B cell (primary cell): ENCODE measurements around the gene LPGAT1. TPM values are rescaled to one million over a fixed set of nuclear protein-coding genes. Genes with fewer than 3 reads are reported as not detected.

Experiments used
- ATAC-seq: fragments of 200-7000 bp; cut with Tn5 transposase; one replicate; pipeline ENCODE4 v1.10.0; 2021; ENCODE audit warnings: low read depth, mild to moderate bottlenecking, moderate number of reproducible peaks, moderate library complexity
- CTCF ChIA-PET: fragments of 350-600 bp; sonication (Branson Sonifier 250); formaldehyde crosslinking; loops from one replicate; lab custom pipeline; 2021; ENCODE audit warnings: antibody characterized with exemption, inconsistent platforms; lab: Charles Lee
- POLR2A ChIA-PET: fragments of 350-600 bp; sonication (Branson Sonifier 250); formaldehyde crosslinking; loops from one replicate; lab custom pipeline; 2021; ENCODE audit warnings: antibody characterized with exemption; lab: Charles Lee
- DNase-seq: peaks from one replicate; pipeline ENCODE4 v3.0.0; 2013
- H2AFZ ChIP-seq: 2 replicates; pipeline ENCODE4 v1.6.1; 2012; ENCODE audit warnings: mild to moderate bottlenecking, low read depth, low read length; ENCODE audit not compliant: insufficient read depth, poor library complexity, severe bottlenecking
- H3K27ac ChIP-seq, 2 donors: 1 replicate in 1 of 2; 2 replicates in 1 of 2; pipeline ENCODE4 v1.5.1; 2012 to 2013; ENCODE audit warnings: low read length in 2 of 2, mild to moderate bottlenecking in 2 of 2, moderate library complexity in 1 of 2
- H3K27me3 ChIP-seq, 4 experiments: fragments of 200-600 bp in 1 of 4; sonication (generic) in 1 of 4; replicated peaks in 1 of 4; 1 replicate in 2 of 4; 2 replicates in 2 of 4; pipeline versions ENCODE4 v1.6.1 to v1.7.0; 2013 to 2016; ENCODE audit warnings: low read length in 3 of 4, mild to moderate bottlenecking in 2 of 4, mixed read lengths in 1 of 4, moderate library complexity in 1 of 4; ENCODE audit not compliant: insufficient read depth in 4 of 4, control insufficient read depth in 3 of 4; ENCODE audit errors: control extremely low read depth in 1 of 4
- H3K36me3 ChIP-seq, 2 experiments: replicated peaks in 1 of 2; 1 replicate in 1 of 2; 2 replicates in 1 of 2; pipeline versions ENCODE4 v1.6.1 to v1.7.1; 2013; ENCODE audit warnings: low read length in 1 of 2; ENCODE audit not compliant: insufficient read depth in 2 of 2, control insufficient read depth in 1 of 2; ENCODE audit errors: control extremely low read depth in 1 of 2, extremely low read depth in 1 of 2
- H3K4me1 ChIP-seq, 2 donors: fragments of 200-600 bp in 1 of 2; sonication (generic) in 1 of 2; 1 replicate in 1 of 2; 2 replicates in 1 of 2; pipeline versions ENCODE4 v1.5.1 to v1.6.1; 2013 to 2017; ENCODE audit warnings: low read length in 2 of 2; ENCODE audit not compliant: control insufficient read depth in 2 of 2, insufficient read depth in 2 of 2
- H3K4me2 ChIP-seq: replicated peaks from 2 replicates; pipeline ENCODE3; 2012; ENCODE audit warnings: mild to moderate bottlenecking, low read depth, low read length; ENCODE audit not compliant: poor library complexity, severe bottlenecking
- H3K4me3 ChIP-seq, 5 experiments: fragments of 200-600 bp in 1 of 5; sonication (generic) in 1 of 5; 1 replicate in 3 of 5; 2 replicates in 2 of 5; pipeline versions ENCODE4 v1.5.1 to v1.7.0; 2011 to 2016; ENCODE audit warnings: low read length in 4 of 5, mild to moderate bottlenecking in 4 of 5, low read depth in 2 of 5, control low read depth in 1 of 5, moderate library complexity in 1 of 5; ENCODE audit not compliant: insufficient read depth in 1 of 5; ENCODE audit errors: control extremely low read depth in 1 of 5, extremely low read depth in 1 of 5
- H3K79me2 ChIP-seq: fragments of 200-600 bp; sonication (generic); one replicate; pipeline ENCODE4 v1.6.0; 2016; ENCODE audit warnings: low read length; ENCODE audit not compliant: control insufficient read depth, insufficient read depth
- H3K9ac ChIP-seq: fragments of 200-600 bp; sonication (generic); 2 replicates; pipeline ENCODE4 v1.6.1; 2017; ENCODE audit warnings: mild to moderate bottlenecking, low read length, moderate library complexity
- H3K9me3 ChIP-seq, 3 donors: one replicate each; pipeline versions ENCODE4 v1.6.1 to v1.7.1; 2013; ENCODE audit warnings: low read length in 2 of 3; ENCODE audit not compliant: control insufficient read depth in 2 of 3, insufficient read depth in 1 of 3; ENCODE audit errors: control extremely low read depth in 1 of 3
- H4K20me1 ChIP-seq: 2 replicates; pipeline ENCODE4 v1.6.0; 2012; ENCODE audit warnings: mild to moderate bottlenecking, low read length; ENCODE audit not compliant: insufficient read depth, control insufficient read depth, poor library complexity, severe bottlenecking
- H3K27ac Mint-ChIP-seq: one replicate; pipeline ENCODE4 v1.8.0; 2021; ENCODE audit warnings: mixed read lengths
- H3K27me3 Mint-ChIP-seq: one replicate; pipeline ENCODE4 v1.8.0; 2021; ENCODE audit warnings: mixed read lengths
- H3K4me1 Mint-ChIP-seq: one replicate; pipeline ENCODE4 v1.8.0; 2021; ENCODE audit warnings: mixed read lengths
- H3K4me3 Mint-ChIP-seq: one replicate; pipeline ENCODE4 v1.8.0; 2021; ENCODE audit warnings: mixed read lengths
- H3K9me3 Mint-ChIP-seq: one replicate; pipeline ENCODE4 v1.8.0; 2022; ENCODE audit warnings: mixed read lengths; ENCODE audit not compliant: insufficient read depth
- EZH2 ChIP-seq: IDR thresholded peaks from 2 replicates; pipeline ENCODE4 v1.6.1; 2012; ENCODE audit warnings: borderline replicate concordance, low read depth, mild to moderate bottlenecking, moderate library complexity, low read length; ENCODE audit not compliant: insufficient read depth, poor library complexity, severe bottlenecking
- WGBS: methylation state at CpG from one replicate; pipeline ENCODE4 v1.1.5; 2013; ENCODE audit warnings: missing lambda C conversion rate; ENCODE audit not compliant: insufficient coverage; 5-methylcytosine and 5-hydroxymethylcytosine counted together
- intact Hi-C: fragments of 100-400 bp; cut with micrococcal nuclease; formaldehyde crosslinking; loops from one replicate; pipeline ENCODE4 v1.10.0; 2022
- polyA plus RNA-seq: library from polyadenylated mRNA; depleted of rRNA; stranded (reverse); fragments of >200 nt; gene quantifications from 2 replicates; pipeline ENCODE4 v1.2.3, GENCODE V29; 2012
- total RNA-seq, 2 donors: library from RNA; stranded (reverse); fragments of 120-200 nt in 1 of 2; gene quantifications; 1 replicate in 1 of 2; 2 replicates in 1 of 2; pipeline versions ENCODE4 v1.2.3 to v1.2.4, GENCODE V29; 2013 to 2022
- TF ChIP-seq, protein P1 (sequence below): fragments of 200-600 bp; IDR thresholded peaks from one replicate; pipeline ENCODE4 v1.8.0; 2022; ENCODE audit warnings: antibody characterized with exemption, mild to moderate bottlenecking

The LPGAT1 gene
- total and polyA plus RNA-seq, 2 donors (not counting 1 experiment from before 2014, with no cell fraction given), result 9.3 to 63.8 TPM

DNA sequence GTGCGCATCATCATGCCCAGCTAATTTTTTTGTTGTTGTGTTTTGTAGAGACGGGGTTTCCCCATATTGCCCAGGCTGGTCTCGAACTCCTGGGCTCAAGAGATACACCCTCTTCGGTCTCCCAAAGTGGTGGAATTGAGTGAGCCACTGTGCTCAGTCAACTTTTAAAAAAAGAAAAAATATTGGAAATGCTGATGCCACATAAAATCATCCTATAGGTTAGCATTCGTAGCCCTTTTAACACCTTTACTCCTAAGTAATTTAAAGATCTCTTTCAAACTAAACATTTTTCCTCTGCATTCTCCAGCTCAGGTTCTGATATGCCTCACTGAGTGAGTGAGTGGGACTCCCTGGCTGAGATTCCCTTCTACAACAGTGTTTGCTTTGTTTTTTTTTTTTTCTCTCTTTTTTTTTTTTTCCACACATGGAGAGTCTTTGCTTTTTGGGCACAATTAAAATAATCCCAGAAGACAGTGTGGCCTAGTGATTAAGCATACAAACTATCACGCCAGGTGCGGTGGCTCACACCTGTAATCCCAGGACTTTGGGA is 74.0 kb downstream of the LPGAT1 start:
- intact Hi-C loops, result no loop called here
- Mint-ChIP-seq H3K27ac (no peak overlapping the region), H3K4me1 (no peaks in the 10 kb centered on the region), H3K9me3 (peaks cover 3% of the 10 kb centered on the region), H3K27me3 (no peaks in the 10 kb centered on the region), H3K4me3 (no peak overlapping the region)
- no peaks in the 10 kb centered on the region for H3K27me3 ChIP-seq
- POLR2A ChIA-PET, result interaction anchor here (0.7 kb wide), 1 partner anchor 9 kb away, joined by 7 read pairs; no protein-coding TSS in a partner anchor
- no peaks in the 10 kb centered on the region for H3K4me1 ChIP-seq
- peaks cover 6 to 14% of the 10 kb centered on the region in 2 experiments for H3K36me3 ChIP-seq
- no peak overlapping the region for H3K9ac ChIP-seq
- TF ChIP-seq, protein P1, sequence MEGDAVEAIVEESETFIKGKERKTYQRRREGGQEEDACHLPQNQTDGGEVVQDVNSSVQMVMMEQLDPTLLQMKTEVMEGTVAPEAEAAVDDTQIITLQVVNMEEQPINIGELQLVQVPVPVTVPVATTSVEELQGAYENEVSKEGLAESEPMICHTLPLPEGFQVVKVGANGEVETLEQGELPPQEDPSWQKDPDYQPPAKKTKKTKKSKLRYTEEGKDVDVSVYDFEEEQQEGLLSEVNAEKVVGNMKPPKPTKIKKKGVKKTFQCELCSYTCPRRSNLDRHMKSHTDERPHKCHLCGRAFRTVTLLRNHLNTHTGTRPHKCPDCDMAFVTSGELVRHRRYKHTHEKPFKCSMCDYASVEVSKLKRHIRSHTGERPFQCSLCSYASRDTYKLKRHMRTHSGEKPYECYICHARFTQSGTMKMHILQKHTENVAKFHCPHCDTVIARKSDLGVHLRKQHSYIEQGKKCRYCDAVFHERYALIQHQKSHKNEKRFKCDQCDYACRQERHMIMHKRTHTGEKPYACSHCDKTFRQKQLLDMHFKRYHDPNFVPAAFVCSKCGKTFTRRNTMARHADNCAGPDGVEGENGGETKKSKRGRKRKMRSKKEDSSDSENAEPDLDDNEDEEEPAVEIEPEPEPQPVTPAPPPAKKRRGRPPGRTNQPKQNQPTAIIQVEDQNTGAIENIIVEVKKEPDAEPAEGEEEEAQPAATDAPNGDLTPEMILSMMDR, result no peak
- no peak for TF ChIP-seq EZH2
- peaks cover 0 to 4% (median 4%) of the 10 kb centered on the region in 3 donors for H3K9me3 ChIP-seq
- no peaks in the 10 kb centered on the region for H3K79me2 ChIP-seq
- no peak overlapping the region for H3K4me2 ChIP-seq
- ATAC-seq, result no peak
- no peak overlapping the region for H3K4me3 ChIP-seq
- WGBS, result no CpG with 5 or more reads among the region's 7 CpGs
- H3K27ac ChIP-seq, result no peak overlapping the region
- H2AFZ ChIP-seq, result no peak overlapping the region
- DNase-seq, result no peak
- H4K20me1 ChIP-seq, result no peaks in the 10 kb centered on the region
- CTCF ChIA-PET, result no interaction called here

GRCh38 chr1:211753649-211754251 is 76.8 kb downstream of the LPGAT1 start:
- no peak overlapping the region for H3K4me3 Mint-ChIP-seq
- Histone ChIP-seq H3K9ac (no peak overlapping the region), H3K27ac (no peak overlapping the region), H4K20me1 (no peaks in the 10 kb centered on the region), H3K4me1 (no peaks in the 10 kb centered on the region), H3K9me3 (peaks cover 0 to 4% (median 4%) of the 10 kb centered on the region in 3 donors), H3K4me2 (no peak overlapping the region), H3K4me3 (no peak overlapping the region), H3K36me3 (peaks cover 16 to 31% of the 10 kb centered on the region in 2 experiments), H3K27me3 (no peaks in the 10 kb centered on the region), H2AFZ (no peak overlapping the region), H3K79me2 (no peaks in the 10 kb centered on the region)
- no peaks in the 10 kb centered on the region for H3K27me3 Mint-ChIP-seq
- intact Hi-C loops, result no loop called here
- H3K9me3 Mint-ChIP-seq, result no peaks in the 10 kb centered on the region
- ATAC-seq, result no peak
- ChIA-PET CTCF (no interaction called here), POLR2A (no interaction called here)
- H3K27ac Mint-ChIP-seq, result no peak overlapping the region
- no peak for DNase-seq
- H3K4me1 Mint-ChIP-seq, result no peaks in the 10 kb centered on the region
- TF ChIP-seq, protein P1, result no peak
- no peak for TF ChIP-seq EZH2
- 100% methylated on average over 2 of the region's 4 CpGs for WGBS
